Amygdala (tissue), 56 donors: ENCODE results near the gene IDI2.
"Not testable (repeated sequence)": the region's sequence is repeated elsewhere in the genome, so short reads cannot be mapped to it uniquely, and the experiment has no call there.

Experiments
- DNase-seq, 56 donors: peaks; one replicate each; lab custom pipeline; 2025; lab: John Stamatoyannopoulos, UW

Gene IDI2

GRCh38 chr10:1010703-1011102 is 15.0 kb downstream of the IDI2 start:
- no peak for DNase-seq

- DNase-seq: not testable (repeated sequence)
Measured at GRCh38 chr10:1009947-1010346, 15.7 kb downstream of the IDI2 start.

GRCh38 chr10:1009071-1009494 is 16.6 kb downstream of the IDI2 start:
- no peak for DNase-seq

- no peak for DNase-seq
Measured at GRCh38 chr10:1007583-1007982, 18.1 kb downstream of the IDI2 start.

GRCh38 chr10:1006573-1006972 is 19.1 kb downstream of the IDI2 start:
- DNase-seq: no peak

GRCh38 chr10:1003884-1004670 is 21.6 kb downstream of the IDI2 start:
- no peak for DNase-seq

DNA sequence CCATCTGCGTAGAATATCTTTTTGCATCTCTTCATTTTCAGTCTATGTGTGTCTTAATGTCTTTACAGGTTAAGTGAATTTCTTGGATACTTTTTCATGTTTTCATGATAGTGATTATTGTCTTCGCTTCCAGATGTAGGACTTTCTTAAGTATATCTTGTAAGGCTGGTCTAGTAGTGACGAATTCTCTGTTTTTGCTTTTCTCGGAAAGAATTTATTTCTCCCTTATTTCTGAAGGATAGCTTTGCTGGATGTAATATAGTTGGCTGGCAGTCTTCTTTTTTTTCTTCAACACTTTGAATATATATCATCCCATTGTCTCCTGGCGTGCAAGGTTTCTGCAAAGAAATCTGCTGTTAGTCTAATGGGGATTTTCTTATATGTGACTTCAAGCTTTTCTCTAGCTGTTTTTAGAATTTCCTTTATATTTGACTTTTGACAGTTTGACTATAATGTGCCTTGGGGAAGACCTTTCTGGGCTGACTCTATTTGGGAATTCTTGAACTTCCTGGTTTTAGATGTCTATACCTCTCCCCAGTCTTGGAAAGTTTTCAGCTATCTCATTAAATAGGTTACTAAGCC is 23.1 kb downstream of the IDI2 start:
- DNase-seq: no peak

DNA sequence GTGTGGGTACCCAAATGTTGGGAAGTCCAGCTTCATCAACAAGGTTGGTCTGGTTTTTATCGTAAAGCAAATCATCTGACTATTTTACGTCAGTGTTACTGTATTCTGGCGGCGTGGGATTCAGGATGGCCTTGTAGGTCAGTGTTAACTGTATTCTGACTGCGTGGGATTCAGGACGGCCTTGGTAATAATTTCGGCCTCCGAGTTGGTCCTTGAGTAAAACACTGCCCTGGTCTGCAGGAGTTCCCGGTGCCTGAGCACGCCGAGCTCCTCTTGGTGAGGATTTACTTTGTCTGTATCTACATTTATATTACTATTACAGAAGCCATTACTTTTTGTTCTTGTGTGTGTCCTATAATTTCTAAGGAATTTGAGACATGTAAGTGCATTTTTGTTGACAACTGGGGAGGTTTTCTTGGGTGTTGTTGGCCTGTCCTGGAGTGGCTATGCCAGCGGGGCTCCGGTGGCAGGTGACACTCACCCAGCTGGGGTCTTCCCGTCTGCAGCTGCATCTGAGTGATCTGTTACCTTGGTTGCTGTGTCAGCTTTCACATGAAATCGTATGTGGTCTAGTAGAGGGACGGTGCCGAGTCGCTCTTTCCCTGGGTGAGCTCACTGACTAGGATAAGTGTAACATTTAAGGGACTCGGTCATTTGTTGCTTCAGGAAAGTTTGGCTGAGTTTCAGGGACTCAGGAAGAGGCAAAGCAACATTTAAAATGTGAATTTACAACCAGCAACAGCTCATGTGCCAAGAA is 28.2 kb downstream of the IDI2 start:
- DNase-seq: no peak

- no peak for DNase-seq
Measured at GRCh38 chr10:996031-996430, 29.6 kb downstream of the IDI2 start.

DNA sequence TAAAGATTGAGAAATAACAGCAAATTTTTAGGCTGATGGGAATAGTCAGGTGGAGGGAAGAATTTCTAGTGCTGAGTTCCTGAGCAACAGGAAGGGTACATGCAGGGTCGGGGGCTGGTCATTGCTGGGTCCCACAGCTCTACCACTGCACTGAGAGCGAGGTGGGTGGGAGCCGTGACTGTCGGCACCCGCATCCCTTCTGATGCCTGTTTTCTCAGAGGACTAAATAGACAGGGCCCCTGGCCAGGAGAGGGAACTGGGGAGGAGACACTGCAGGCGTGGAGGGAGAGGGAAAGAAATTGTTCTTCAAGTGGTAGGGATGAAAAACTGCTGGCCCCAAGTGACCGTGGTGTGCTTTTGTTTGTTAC is 30.1 kb downstream of the IDI2 start:
- no peak for DNase-seq

DNA sequence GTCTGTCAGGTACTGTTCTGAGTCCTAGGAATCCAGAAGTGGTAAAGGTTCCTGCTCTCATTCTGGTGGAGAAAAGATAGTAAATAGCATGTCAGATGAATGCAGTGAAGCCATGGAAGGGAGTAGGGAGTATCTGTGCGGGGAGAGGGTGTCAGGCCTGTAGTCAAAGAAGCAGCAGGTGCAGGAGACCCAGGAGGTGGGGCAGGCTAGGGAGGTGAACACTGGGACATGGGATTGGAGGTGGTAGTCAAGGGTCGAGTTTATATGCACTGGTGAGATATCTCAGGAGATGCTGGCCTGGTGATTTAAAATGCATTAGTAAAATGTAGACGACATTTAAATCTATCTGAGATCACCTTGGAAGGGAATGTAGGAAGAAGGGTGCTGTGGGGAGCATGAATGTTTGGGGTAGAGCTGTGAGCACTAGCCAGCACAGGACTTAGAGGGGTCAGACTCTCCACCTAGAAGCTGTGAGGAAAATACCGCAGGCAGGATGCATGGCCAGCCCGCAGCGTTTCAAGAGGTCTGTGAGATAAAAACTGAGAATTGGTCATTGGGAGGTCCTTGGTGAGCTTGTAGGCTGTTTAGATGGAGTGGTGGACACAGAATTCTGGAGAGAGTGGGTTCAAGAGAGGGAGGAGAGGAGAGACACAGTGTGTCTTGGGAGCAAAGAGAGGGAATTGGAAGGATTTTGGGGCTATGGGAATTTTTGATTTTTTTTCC is 30.7 kb downstream of the IDI2 start:
- DNase-seq: no peak

GRCh38 chr10:992871-993270 is 32.8 kb downstream of the IDI2 start:
- DNase-seq: no peak

GRCh38 chr10:992467-992866 is 33.2 kb downstream of the IDI2 start:
- no peak for DNase-seq

GRCh38 chr10:990808-991207 is 34.9 kb downstream of the IDI2 start:
- no peak for DNase-seq

- DNase-seq: no peak
Measured at GRCh38 chr10:988667-989545, 36.8 kb downstream of the IDI2 start.

GRCh38 chr10:987870-988666 is 37.6 kb downstream of the IDI2 start, which contains the start of gene GTPBP4:
Gene GTPBP4, plus strand, starts transcription at chr10:988434. Its CDS starts 46 bp downstream, at chr10:988480.
- peak; percentile 75 to 99 (median 94) for DNase-seq

- DNase-seq: no peak
Measured at GRCh38 chr10:987620-987869, 38.1 kb downstream of the IDI2 start.

GRCh38 chr10:986881-987619 is 38.6 kb downstream of the IDI2 start:
- DNase-seq: no peak
